PFSK-1 (cell line): ENCODE data around the gene SMPD2.
A peak's percentile ranks its signal among the peaks of the same experiment; 100 is the strongest.

ENCODE experiments used
- FOXP2 ChIP-seq: optimal IDR thresholded peaks from 2 replicates; pipeline ENCODE3; 2011; ENCODE audit warnings: borderline replicate concordance, control low read depth, inconsistent platforms; ENCODE audit not compliant: insufficient read depth; ENCODE audit errors: extremely low read length, extremely low read depth
- POLR2AphosphoS5 ChIP-seq: IDR thresholded peaks from 2 replicates; pipeline ENCODE4 v1.6.1; 2012; ENCODE audit warnings: low read depth, mild to moderate bottlenecking, control low read depth, low read length, moderate library complexity
- SIN3A ChIP-seq: IDR thresholded peaks from 2 replicates; pipeline ENCODE4 v1.6.1; 2012; ENCODE audit warnings: mild to moderate bottlenecking, low read length, moderate library complexity, borderline replicate concordance; ENCODE audit not compliant: insufficient read depth
- TAF1 ChIP-seq: IDR thresholded peaks from 2 replicates; pipeline ENCODE4 v1.6.1; 2012; ENCODE audit warnings: low read length, control low read depth, borderline replicate concordance; ENCODE audit not compliant: insufficient read depth
- TF ChIP-seq, protein P1 (sequence below), 2 experiments: IDR thresholded peaks; 2 replicates each; pipeline versions ENCODE4 v1.6.1 to v1.8.0; 2011 to 2012; ENCODE audit warnings: low read depth in 2 of 2, low read length in 2 of 2, control low read depth in 1 of 2, inconsistent platforms in 1 of 2, mild to moderate bottlenecking in 1 of 2, moderate library complexity in 1 of 2; ENCODE audit not compliant: insufficient read depth in 1 of 2

SMPD2 gene

DNA sequence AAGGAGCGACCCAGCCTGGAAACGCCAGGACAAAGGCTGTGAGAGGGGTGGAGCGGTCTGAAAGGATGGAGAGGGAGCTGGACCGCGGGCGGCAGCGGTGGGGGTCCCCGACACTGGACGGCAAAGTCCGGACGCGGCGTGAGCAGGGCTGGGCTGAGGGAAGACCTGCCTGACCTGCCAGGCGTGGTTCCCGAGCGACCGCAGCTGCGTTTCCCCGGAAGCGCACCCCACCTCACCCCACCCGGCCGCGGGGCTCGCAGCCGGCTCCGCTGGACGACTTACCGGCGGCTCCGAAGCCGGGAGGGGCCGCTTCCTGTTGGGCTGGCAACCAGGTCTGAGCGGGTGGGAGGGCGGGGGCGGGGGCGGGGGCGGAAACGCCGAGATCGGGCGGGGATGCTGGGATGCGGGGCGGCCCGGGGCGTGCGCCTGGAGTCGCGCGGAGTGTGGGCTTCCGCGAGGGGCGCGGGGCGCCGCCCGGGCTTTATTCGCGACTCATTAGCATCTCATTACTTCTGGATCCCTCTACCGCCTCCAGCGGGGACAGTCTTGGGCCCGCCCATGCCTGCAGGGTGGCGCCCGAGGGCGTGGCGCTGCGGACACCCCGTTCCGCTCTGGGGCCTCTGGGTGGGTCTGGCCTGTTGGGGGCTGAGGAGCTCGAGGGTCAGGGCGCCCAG, 15.1 kb downstream of the SMPD2 start, which contains the start of gene MICAL1:
MICAL1 (minus strand) TSS at position 336 of the 674 bp plus-strand sequence. CDS start 1,576 bp downstream, outside the sequence.
- TF ChIP-seq, protein P1, sequence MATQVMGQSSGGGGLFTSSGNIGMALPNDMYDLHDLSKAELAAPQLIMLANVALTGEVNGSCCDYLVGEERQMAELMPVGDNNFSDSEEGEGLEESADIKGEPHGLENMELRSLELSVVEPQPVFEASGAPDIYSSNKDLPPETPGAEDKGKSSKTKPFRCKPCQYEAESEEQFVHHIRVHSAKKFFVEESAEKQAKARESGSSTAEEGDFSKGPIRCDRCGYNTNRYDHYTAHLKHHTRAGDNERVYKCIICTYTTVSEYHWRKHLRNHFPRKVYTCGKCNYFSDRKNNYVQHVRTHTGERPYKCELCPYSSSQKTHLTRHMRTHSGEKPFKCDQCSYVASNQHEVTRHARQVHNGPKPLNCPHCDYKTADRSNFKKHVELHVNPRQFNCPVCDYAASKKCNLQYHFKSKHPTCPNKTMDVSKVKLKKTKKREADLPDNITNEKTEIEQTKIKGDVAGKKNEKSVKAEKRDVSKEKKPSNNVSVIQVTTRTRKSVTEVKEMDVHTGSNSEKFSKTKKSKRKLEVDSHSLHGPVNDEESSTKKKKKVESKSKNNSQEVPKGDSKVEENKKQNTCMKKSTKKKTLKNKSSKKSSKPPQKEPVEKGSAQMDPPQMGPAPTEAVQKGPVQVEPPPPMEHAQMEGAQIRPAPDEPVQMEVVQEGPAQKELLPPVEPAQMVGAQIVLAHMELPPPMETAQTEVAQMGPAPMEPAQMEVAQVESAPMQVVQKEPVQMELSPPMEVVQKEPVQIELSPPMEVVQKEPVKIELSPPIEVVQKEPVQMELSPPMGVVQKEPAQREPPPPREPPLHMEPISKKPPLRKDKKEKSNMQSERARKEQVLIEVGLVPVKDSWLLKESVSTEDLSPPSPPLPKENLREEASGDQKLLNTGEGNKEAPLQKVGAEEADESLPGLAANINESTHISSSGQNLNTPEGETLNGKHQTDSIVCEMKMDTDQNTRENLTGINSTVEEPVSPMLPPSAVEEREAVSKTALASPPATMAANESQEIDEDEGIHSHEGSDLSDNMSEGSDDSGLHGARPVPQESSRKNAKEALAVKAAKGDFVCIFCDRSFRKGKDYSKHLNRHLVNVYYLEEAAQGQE (IDR thresholded peaks at IDR 0.05; ENCODE audit: insufficient read depth in 1 of 2, low read depth in 2 of 2, low read length in 2 of 2) = no peak
- TF ChIP-seq POLR2AphosphoS5 = peak; percentile 70
- no peak for TF ChIP-seq SIN3A
- TF ChIP-seq TAF1 = no peak
- TF ChIP-seq FOXP2 = peak; percentile 1

DNA sequence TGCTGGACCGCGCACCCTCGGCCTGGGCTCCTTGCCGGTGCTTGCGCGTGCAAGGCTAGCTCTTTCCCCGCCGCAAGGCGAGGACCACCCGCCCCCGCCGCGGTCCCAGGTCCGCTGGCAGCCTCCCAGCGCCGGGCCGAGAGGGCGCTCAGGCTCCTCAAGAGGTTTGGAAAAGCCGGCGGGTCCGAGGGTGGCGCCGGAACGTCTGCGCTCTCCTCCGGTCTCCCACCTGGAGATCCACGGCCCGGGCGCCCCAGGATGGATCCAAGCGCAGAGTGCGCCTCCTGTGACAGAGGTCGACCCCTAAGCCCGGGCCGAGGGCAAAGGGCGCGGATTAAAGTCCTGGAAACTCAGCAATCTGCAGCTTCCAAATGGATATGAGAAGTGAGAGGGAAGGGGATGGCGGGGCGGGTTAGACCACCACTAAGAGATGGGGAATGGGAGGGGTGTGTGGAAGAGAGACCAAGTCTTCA, 15.6 kb downstream of the SMPD2 start:
- TF ChIP-seq FOXP2 (no peak), POLR2AphosphoS5 (no peak)
- TF ChIP-seq, protein P1 (IDR thresholded peaks at IDR 0.05; ENCODE audit: insufficient read depth in 1 of 2, low read depth in 2 of 2, low read length in 2 of 2) = no peak

DNA sequence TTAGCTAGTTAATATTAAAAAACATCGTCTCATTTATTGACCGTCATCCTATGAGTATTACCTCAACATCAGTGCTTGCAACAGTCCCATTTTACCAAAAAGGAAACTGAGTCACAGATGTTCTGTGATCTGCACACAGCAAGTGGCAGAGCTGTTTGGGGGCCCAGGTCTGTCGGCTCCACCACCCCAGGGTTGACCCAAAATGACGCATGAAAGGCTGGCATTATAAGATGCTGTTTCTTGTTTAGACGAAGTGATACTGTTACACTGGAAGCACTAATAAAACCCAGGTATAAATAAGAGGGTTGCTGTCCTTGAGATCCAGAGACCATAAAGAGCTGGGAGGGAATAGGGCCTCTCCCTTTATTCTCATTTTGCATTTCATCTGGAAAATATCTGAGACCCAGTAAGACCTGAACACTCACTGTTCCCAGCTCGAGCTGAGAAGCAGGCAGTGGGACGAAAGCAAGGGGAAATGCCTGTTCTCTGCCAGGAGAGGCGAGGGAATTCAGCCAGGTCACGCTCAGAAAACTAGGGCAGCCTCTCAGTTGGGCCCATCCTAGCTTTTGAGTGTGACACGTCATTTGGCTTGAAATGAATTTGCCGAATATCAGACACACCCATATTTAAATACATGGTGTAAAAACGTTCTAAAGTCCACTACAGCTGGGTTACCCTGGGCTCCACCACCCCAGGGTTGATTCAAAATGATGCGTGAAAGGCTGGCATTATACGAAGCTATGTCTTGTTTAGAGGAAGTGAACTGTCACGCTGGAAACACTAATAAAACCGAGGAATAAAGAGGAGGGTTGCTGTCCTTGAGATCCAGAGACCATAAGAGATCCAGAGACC, 16.4 kb downstream of the SMPD2 start:
- TF ChIP-seq FOXP2 = no peak
- no peak for TF ChIP-seq SIN3A
- no peak for TF ChIP-seq POLR2AphosphoS5
- TF ChIP-seq TAF1 = no peak
- TF ChIP-seq, protein P1 (IDR thresholded peaks at IDR 0.05; ENCODE audit: insufficient read depth in 1 of 2, low read depth in 2 of 2, low read length in 2 of 2) = no peak

DNA sequence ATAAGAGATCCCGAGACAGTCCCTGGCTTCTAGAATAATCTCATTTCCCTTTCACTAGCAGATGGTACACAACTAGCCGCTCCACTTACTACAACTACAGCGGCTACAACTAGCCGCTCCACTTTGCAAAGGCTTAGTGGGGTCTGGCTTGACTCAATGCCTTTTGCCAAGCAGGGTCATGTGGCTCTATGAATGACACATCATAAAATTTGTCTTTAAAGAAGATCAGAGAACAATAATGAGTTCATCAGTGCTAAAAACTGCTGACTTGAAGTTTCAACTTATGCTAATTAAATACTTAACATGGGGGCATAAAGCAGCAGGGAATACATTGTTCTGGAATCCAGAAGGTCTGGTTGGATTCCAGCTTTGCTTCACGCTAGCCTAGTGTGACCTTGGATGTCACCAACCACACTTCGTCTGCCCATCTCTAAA, 17.1 kb downstream of the SMPD2 start:
- TF ChIP-seq FOXP2 = no peak
- TF ChIP-seq, protein P1 (IDR thresholded peaks at IDR 0.05; ENCODE audit: insufficient read depth in 1 of 2, low read depth in 2 of 2, low read length in 2 of 2) = no peak
- no peak for TF ChIP-seq TAF1
- TF ChIP-seq POLR2AphosphoS5 = no peak
- no peak for TF ChIP-seq SIN3A
